Measurements from ENCODE around the gene SCMH1. TPM values are rescaled to one million over a fixed set of nuclear protein-coding genes. Genes with fewer than 3 reads are reported as not detected.
"Not testable (repeated sequence)": the region's sequence is repeated elsewhere in the genome, so short reads cannot be mapped to it uniquely, and the experiment has no call there.

The SCMH1 gene
- total RNA-seq, 1 experiment from 2014 or later: 25.9 TPM

DNA sequence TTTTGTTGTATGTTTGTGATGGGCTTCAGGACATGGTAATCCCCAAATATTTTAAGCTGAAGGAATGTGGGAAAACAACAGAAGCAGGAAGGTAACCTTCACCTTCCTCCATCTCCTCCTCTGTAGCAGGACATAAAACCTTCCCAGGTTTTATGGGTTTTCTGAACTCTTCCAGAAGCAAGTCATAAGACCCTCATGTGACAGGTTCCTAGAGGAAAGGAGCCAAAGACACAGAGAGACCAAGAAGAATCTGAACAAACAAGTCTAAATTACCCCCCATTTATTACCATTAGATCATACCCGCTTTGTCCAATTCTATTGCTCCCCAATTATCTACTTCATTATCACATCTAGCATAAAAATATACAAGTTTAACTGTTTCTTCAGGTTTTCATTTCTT lies 28.8 kb downstream of the SCMH1 start:
- CTCF ChIA-PET: no interaction called here
- Mint-ChIP-seq H3K9me3 (ENCODE audit: low read depth, unreplicated experiment) (peaks cover 4% of the 10 kb centered on the region), H3K36me3 (ENCODE audit: insufficient read depth, unreplicated experiment) (no peaks in the 10 kb centered on the region), H3K27me3 (ENCODE audit: unreplicated experiment) (no peaks in the 10 kb centered on the region), H3K4me3 (ENCODE audit: low read depth, unreplicated experiment) (no peak overlapping the region), H3K27ac (ENCODE audit: unreplicated experiment) (no peak overlapping the region), H3K4me1 (ENCODE audit: low read depth, unreplicated experiment) (peaks cover 9% of the 10 kb centered on the region)
- no peak for DNase-seq
- TF ChIP-seq, protein P1, sequence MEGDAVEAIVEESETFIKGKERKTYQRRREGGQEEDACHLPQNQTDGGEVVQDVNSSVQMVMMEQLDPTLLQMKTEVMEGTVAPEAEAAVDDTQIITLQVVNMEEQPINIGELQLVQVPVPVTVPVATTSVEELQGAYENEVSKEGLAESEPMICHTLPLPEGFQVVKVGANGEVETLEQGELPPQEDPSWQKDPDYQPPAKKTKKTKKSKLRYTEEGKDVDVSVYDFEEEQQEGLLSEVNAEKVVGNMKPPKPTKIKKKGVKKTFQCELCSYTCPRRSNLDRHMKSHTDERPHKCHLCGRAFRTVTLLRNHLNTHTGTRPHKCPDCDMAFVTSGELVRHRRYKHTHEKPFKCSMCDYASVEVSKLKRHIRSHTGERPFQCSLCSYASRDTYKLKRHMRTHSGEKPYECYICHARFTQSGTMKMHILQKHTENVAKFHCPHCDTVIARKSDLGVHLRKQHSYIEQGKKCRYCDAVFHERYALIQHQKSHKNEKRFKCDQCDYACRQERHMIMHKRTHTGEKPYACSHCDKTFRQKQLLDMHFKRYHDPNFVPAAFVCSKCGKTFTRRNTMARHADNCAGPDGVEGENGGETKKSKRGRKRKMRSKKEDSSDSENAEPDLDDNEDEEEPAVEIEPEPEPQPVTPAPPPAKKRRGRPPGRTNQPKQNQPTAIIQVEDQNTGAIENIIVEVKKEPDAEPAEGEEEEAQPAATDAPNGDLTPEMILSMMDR (IDR thresholded peaks at IDR 0.05; ENCODE audit: unreplicated experiment): no peak
- no TSS peak for BruUV-seq (replicated peaks)
- intact Hi-C loops (cut with micrococcal nuclease; ENCODE audit: unreplicated experiment): no loop called here

DNA sequence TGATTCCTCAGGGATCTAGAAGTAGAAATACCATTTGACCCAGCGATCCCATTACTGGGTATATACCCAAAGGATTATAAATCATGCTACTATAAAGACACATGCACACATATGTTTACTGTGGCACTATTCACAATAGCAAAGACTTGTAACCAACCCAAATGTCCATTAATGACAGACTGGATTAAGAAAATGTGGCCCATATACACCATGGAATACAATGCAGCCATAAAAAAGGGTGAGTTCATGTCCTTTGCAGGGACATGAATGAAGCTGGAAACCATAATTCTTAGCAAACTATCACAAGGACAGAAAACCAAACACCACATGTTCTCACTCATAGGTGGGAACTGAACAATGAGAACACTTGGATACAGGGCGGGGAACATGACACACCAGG lies 30.5 kb downstream of the SCMH1 start:
- not testable (repeated sequence) for H3K4me3 Mint-ChIP-seq (ENCODE audit: low read depth, unreplicated experiment)

DNA sequence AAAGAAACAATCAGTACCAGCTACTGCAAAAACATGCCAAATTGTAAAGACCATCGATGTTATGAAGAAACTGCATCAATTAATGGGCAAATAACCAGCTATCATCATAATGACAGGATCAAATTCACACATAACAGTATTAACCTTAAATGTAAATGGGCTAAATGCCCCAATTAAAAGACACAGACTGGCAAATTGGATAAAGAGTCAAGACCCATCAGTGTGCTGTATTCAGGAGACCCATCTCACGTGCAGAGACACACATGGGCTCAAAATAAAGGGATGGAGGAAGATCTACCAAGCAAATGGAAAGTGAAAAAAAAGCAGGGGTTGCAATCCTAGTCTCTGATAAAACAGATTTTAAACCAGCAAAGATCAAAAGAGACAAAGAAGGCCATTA lies 35.1 kb downstream of the SCMH1 start:
- BruUV-seq (replicated peaks); H3K36me3 Mint-ChIP-seq (ENCODE audit: insufficient read depth, unreplicated experiment); H3K4me3 Mint-ChIP-seq (ENCODE audit: low read depth, unreplicated experiment); DNase-seq; H3K27ac Mint-ChIP-seq (ENCODE audit: unreplicated experiment); CTCF ChIA-PET; H3K27me3 Mint-ChIP-seq (ENCODE audit: unreplicated experiment); H3K4me1 Mint-ChIP-seq (ENCODE audit: low read depth, unreplicated experiment); intact Hi-C loops (cut with micrococcal nuclease; ENCODE audit: unreplicated experiment): not testable (repeated sequence)
- H3K9me3 Mint-ChIP-seq (ENCODE audit: low read depth, unreplicated experiment): peaks cover 15% of the 10 kb centered on the region

More for the DNA sequence above, 30.5 kb downstream of the SCMH1 start:
- H3K27me3 Mint-ChIP-seq (ENCODE audit: unreplicated experiment); H3K4me1 Mint-ChIP-seq (ENCODE audit: low read depth, unreplicated experiment); H3K27ac Mint-ChIP-seq (ENCODE audit: unreplicated experiment); DNase-seq; H3K36me3 Mint-ChIP-seq (ENCODE audit: insufficient read depth, unreplicated experiment); BruUV-seq (replicated peaks); CTCF ChIA-PET; H3K9me3 Mint-ChIP-seq (ENCODE audit: low read depth, unreplicated experiment); intact Hi-C loops (cut with micrococcal nuclease; ENCODE audit: unreplicated experiment): not testable (repeated sequence)

DNA sequence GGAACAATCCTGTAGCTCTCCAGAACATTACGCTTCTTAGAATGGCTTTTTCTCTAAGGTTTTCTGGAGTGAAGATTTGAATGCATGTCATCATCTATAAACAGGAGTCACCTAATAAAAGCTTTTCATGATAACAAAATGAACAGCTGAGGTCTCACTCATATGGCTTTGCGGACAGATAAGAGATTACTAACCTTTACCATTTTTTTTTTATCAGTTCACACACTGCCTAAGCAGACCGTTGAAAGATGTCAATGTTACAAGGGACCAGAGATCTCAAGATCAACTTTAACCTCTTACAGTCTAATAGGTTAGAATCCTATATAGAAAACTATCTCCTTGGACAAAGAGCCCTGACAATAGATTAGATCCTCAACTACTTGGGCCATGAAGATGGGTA lies 41.4 kb downstream of the SCMH1 start:
- intact Hi-C loops (cut with micrococcal nuclease; ENCODE audit: unreplicated experiment): no loop called here
- BruUV-seq (replicated peaks): no TSS peak
- H3K27me3 Mint-ChIP-seq (ENCODE audit: unreplicated experiment): no peaks in the 10 kb centered on the region
- TF ChIP-seq, protein P1 (IDR thresholded peaks at IDR 0.05; ENCODE audit: unreplicated experiment): no peak
- CTCF ChIA-PET: no interaction called here
- H3K9me3 Mint-ChIP-seq (ENCODE audit: low read depth, unreplicated experiment): peaks cover 4% of the 10 kb centered on the region
- DNase-seq: no peak
- H3K36me3 Mint-ChIP-seq (ENCODE audit: insufficient read depth, unreplicated experiment): no peaks in the 10 kb centered on the region
- H3K4me3 Mint-ChIP-seq (ENCODE audit: low read depth, unreplicated experiment): no peak overlapping the region
- no peaks in the 10 kb centered on the region for H3K4me1 Mint-ChIP-seq (ENCODE audit: low read depth, unreplicated experiment)
- no peak overlapping the region for H3K27ac Mint-ChIP-seq (ENCODE audit: unreplicated experiment)

DNA sequence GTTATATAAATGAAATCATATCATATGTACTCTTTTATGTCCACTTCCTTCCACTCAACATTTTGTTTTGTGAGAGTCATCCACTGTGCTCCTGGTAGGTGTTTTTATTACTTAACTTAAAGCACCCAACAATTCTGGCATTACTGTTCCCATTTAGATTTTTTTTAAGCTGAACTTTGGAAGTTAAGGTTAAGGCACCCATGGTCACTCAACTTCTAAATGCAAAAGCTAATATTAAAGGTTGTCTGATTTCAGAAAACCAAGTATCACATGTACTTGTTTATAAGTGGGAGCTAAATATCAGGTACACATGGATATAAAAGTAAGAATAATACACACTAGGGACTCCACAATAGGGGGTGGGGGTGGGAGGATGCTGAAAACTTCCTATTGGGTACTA lies 42.7 kb downstream of the SCMH1 start:
- DNase-seq: no peak
- Mint-ChIP-seq H3K36me3 (ENCODE audit: insufficient read depth, unreplicated experiment) (no peaks in the 10 kb centered on the region), H3K27ac (ENCODE audit: unreplicated experiment) (no peak overlapping the region), H3K9me3 (ENCODE audit: low read depth, unreplicated experiment) (peaks cover 1% of the 10 kb centered on the region), H3K4me3 (ENCODE audit: low read depth, unreplicated experiment) (no peak overlapping the region), H3K4me1 (ENCODE audit: low read depth, unreplicated experiment) (no peaks in the 10 kb centered on the region), H3K27me3 (ENCODE audit: unreplicated experiment) (no peaks in the 10 kb centered on the region)
- CTCF ChIA-PET: no interaction called here
- TF ChIP-seq, protein P1 (IDR thresholded peaks at IDR 0.05; ENCODE audit: unreplicated experiment): no peak
- intact Hi-C loops (cut with micrococcal nuclease; ENCODE audit: unreplicated experiment): no loop called here
- no TSS peak for BruUV-seq (replicated peaks)
